T-cell (primary cell): ENCODE results near the gene ARHGAP6. TPM values are rescaled to one million over a fixed set of nuclear protein-coding genes. Genes with fewer than 3 reads are reported as not detected.

Experiments used
- ATAC-seq, 4 experiments: fragments of 200-7000 bp in 3 of 4; fragments of 150-1000 bp in 1 of 4; cut with Tn5 transposase; replicated peaks in 1 of 4; 1 replicate in 3 of 4; 2 replicates in 1 of 4; pipeline ENCODE4 v1.10.0; 2021; ENCODE audit warnings: moderate library complexity in 3 of 4, mild to moderate bottlenecking in 2 of 4, moderate number of reproducible peaks in 1 of 4
- CTCF ChIA-PET, 2 donors: fragments of 300-600 bp; sonication (Branson Sonifier 250); formaldehyde crosslinking; loops; one replicate each; lab custom pipeline; 2022; ENCODE audit warnings: antibody characterized with exemption in 2 of 2; lab: Charles Lee
- POLR2A ChIA-PET, 2 donors: fragments of 300-600 bp; sonication (Branson Sonifier 250); formaldehyde crosslinking; loops; one replicate each; lab custom pipeline; 2022; ENCODE audit warnings: antibody characterized with exemption in 2 of 2; lab: Charles Lee
- DNase-seq, 35 experiments: peaks; one replicate each; pipeline versions ENCODE4 v3.0.0 to v3.0.0-alpha.2; 2013 to 2023
- H3K27ac ChIP-seq: one replicate; pipeline ENCODE4 v1.5.1; 2013; ENCODE audit warnings: low read length
- H3K27me3 ChIP-seq, 2 experiments: replicated peaks in 1 of 2; 1 replicate in 1 of 2; 2 replicates in 1 of 2; pipeline versions ENCODE4 v1.6.1 to v1.7.0; 2013; ENCODE audit warnings: low read length in 1 of 2, mixed read lengths in 1 of 2; ENCODE audit not compliant: control insufficient read depth in 2 of 2, insufficient read depth in 2 of 2; ENCODE audit errors: extremely low read depth in 1 of 2
- H3K36me3 ChIP-seq, 2 donors: 1 replicate in 1 of 2; 2 replicates in 1 of 2; pipeline versions ENCODE4 v1.6.1 to v1.7.0; 2013; ENCODE audit warnings: low read length in 1 of 2; ENCODE audit not compliant: control insufficient read depth in 2 of 2, insufficient read depth in 1 of 2; ENCODE audit errors: extremely low read depth in 1 of 2
- H3K4me1 ChIP-seq, 2 experiments: 1 replicate in 1 of 2; 2 replicates in 1 of 2; pipeline versions ENCODE4 v1.6.1 to v1.7.0; 2013; ENCODE audit warnings: low read length in 2 of 2, mixed read lengths in 1 of 2; ENCODE audit not compliant: insufficient read depth in 2 of 2, control insufficient read depth in 1 of 2; ENCODE audit errors: extremely low read depth in 1 of 2
- H3K4me3 ChIP-seq, 2 donors: 1 replicate in 1 of 2; 2 replicates in 1 of 2; pipeline versions ENCODE4 v1.5.1 to v1.7.0; 2013; ENCODE audit warnings: mild to moderate bottlenecking in 2 of 2, low read length in 1 of 2, moderate library complexity in 1 of 2; ENCODE audit not compliant: control insufficient read depth in 1 of 2; ENCODE audit errors: extremely low read depth in 1 of 2
- H3K9me3 ChIP-seq: 2 replicates; pipeline ENCODE4 v1.7.0; 2013
- H3K27ac Mint-ChIP-seq, 2 donors: one replicate each; pipeline ENCODE4 v1.8.0; 2020 to 2021; ENCODE audit warnings: mild to moderate bottlenecking in 2 of 2, mixed read lengths in 2 of 2
- H3K27me3 Mint-ChIP-seq, 2 donors: one replicate each; pipeline ENCODE4 v1.8.0; 2021 to 2022; ENCODE audit warnings: mixed read lengths in 2 of 2
- H3K36me3 Mint-ChIP-seq: one replicate; pipeline ENCODE4 v1.8.0; 2021; ENCODE audit warnings: mixed read lengths
- H3K4me1 Mint-ChIP-seq, 3 donors: one replicate each; pipeline ENCODE4 v1.8.0; 2020 to 2022; ENCODE audit warnings: mixed read lengths in 3 of 3, mild to moderate bottlenecking in 1 of 3
- H3K4me3 Mint-ChIP-seq, 3 donors: one replicate each; pipeline ENCODE4 v1.8.0; 2020 to 2022; ENCODE audit warnings: mild to moderate bottlenecking in 3 of 3, mixed read lengths in 3 of 3, moderate library complexity in 3 of 3
- H3K9me3 Mint-ChIP-seq, 3 donors: one replicate each; pipeline ENCODE4 v1.8.0; 2020 to 2022; ENCODE audit warnings: mixed read lengths in 3 of 3
- WGBS: methylation state at CpG from one replicate; pipeline ENCODE4 v1.1.5; 2013; ENCODE audit warnings: missing lambda C conversion rate; ENCODE audit not compliant: insufficient coverage; 5-methylcytosine and 5-hydroxymethylcytosine counted together
- total RNA-seq, 35 experiments: library from RNA in 6 of 35; stranded (reverse) in 6 of 35; fragments of 120-200 nt in 1 of 35; gene quantifications; one replicate each; pipeline versions ENCODE4 v1.2.1 to v1.2.4 and lab custom pipeline; 2013 to 2026

The ARHGAP6 gene
- total RNA-seq, 5 donors from 2014 or later (not counting 1 experiment from before 2014, with no cell fraction given): 0.09 to 0.13 (median 0.12) TPM; not detected in 2

- H3K4me1 ChIP-seq: no peaks in the 10 kb centered on the region
- no peak overlapping the region for H3K4me3 ChIP-seq
- POLR2A ChIA-PET: no interaction called here
- CTCF ChIA-PET: no interaction called here
- H3K27me3 Mint-ChIP-seq: peaks cover 3 to 9% of the 10 kb centered on the region in 2 donors
- no peak overlapping the region for H3K27ac ChIP-seq
- H3K4me1 Mint-ChIP-seq: no peaks in the 10 kb centered on the region
- no peak overlapping the region for H3K27ac Mint-ChIP-seq
- H3K9me3 Mint-ChIP-seq: no peaks in the 10 kb centered on the region
- H3K27me3 ChIP-seq: no peaks in the 10 kb centered on the region
- H3K4me3 Mint-ChIP-seq: no peak overlapping the region
- no peaks in the 10 kb centered on the region for H3K36me3 Mint-ChIP-seq
- DNase-seq (no peak), ATAC-seq (no peak)
- H3K9me3 ChIP-seq: no peaks in the 10 kb centered on the region
- no peaks in the 10 kb centered on the region for H3K36me3 ChIP-seq
- no CpG with 5 or more reads among the region's 3 CpGs for WGBS
Observed at GRCh38 chrX:11444052-11444451, 221.7 kb downstream of the ARHGAP6 start.

GRCh38 chrX:11439846-11440245, 225.9 kb downstream of the ARHGAP6 start:
- Mint-ChIP-seq H3K36me3 (no peaks in the 10 kb centered on the region), H3K4me3 (no peak overlapping the region), H3K4me1 (no peaks in the 10 kb centered on the region), H3K9me3 (no peaks in the 10 kb centered on the region), H3K27ac (no peak overlapping the region), H3K27me3 (peaks cover 0 to 23% of the 10 kb centered on the region in 2 donors)
- Histone ChIP-seq H3K36me3 (no peaks in the 10 kb centered on the region), H3K27me3 (no peaks in the 10 kb centered on the region), H3K9me3 (no peaks in the 10 kb centered on the region), H3K4me1 (no peaks in the 10 kb centered on the region), H3K4me3 (no peak overlapping the region), H3K27ac (no peak overlapping the region)
- 29% methylated on average over 1 of the region's 2 CpGs for WGBS
- POLR2A ChIA-PET: no interaction called here
- ATAC-seq (no peak), DNase-seq (no peak)
- CTCF ChIA-PET: no interaction called here

GRCh38 chrX:11438767-11439166, 227.0 kb downstream of the ARHGAP6 start:
- Histone ChIP-seq H3K4me3 (no peak overlapping the region), H3K9me3 (no peaks in the 10 kb centered on the region), H3K4me1 (no peaks in the 10 kb centered on the region), H3K36me3 (no peaks in the 10 kb centered on the region), H3K27me3 (no peaks in the 10 kb centered on the region), H3K27ac (no peak overlapping the region)
- WGBS: no CpG with 5 or more reads among the region's 4 CpGs
- Mint-ChIP-seq H3K4me3 (no peak overlapping the region), H3K27ac (no peak overlapping the region), H3K36me3 (no peaks in the 10 kb centered on the region), H3K4me1 (no peaks in the 10 kb centered on the region), H3K27me3 (peaks cover 0 to 27% of the 10 kb centered on the region in 2 donors), H3K9me3 (no peaks in the 10 kb centered on the region)
- POLR2A ChIA-PET: no interaction called here
- ATAC-seq (no peak), DNase-seq (no peak)
- CTCF ChIA-PET: no interaction called here

GRCh38 chrX:11438380-11438723, 227.4 kb downstream of the ARHGAP6 start:
- no peak overlapping the region for H3K27ac Mint-ChIP-seq
- no peak for DNase-seq
- no peaks in the 10 kb centered on the region for H3K36me3 Mint-ChIP-seq
- no peak overlapping the region for H3K4me3 Mint-ChIP-seq
- peaks cover 0 to 32% of the 10 kb centered on the region in 2 donors for H3K27me3 Mint-ChIP-seq
- Histone ChIP-seq H3K4me3 (no peak overlapping the region), H3K27ac (no peak overlapping the region), H3K27me3 (no peaks in the 10 kb centered on the region), H3K36me3 (no peaks in the 10 kb centered on the region), H3K9me3 (no peaks in the 10 kb centered on the region), H3K4me1 (no peaks in the 10 kb centered on the region)
- no peaks in the 10 kb centered on the region for H3K9me3 Mint-ChIP-seq
- ChIA-PET POLR2A (no interaction called here), CTCF (no interaction called here)
- H3K4me1 Mint-ChIP-seq: no peaks in the 10 kb centered on the region
- no peak for ATAC-seq
- WGBS: no CpG with 5 or more reads among the region's 2 CpGs

- Histone ChIP-seq H3K9me3 (no peaks in the 10 kb centered on the region), H3K4me1 (no peaks in the 10 kb centered on the region), H3K36me3 (no peaks in the 10 kb centered on the region), H3K4me3 (no peak overlapping the region), H3K27ac (no peak overlapping the region), H3K27me3 (no peaks in the 10 kb centered on the region)
- Mint-ChIP-seq H3K4me3 (no peak overlapping the region), H3K27me3 (peaks cover 2 to 36% of the 10 kb centered on the region in 2 donors), H3K4me1 (no peaks in the 10 kb centered on the region), H3K9me3 (no peaks in the 10 kb centered on the region), H3K27ac (no peak overlapping the region), H3K36me3 (no peaks in the 10 kb centered on the region)
- ATAC-seq (no peak), DNase-seq (no peak)
- ChIA-PET CTCF (no interaction called here), POLR2A (no interaction called here)
- no CpG with 5 or more reads among the region's 15 CpGs for WGBS
Observed at GRCh38 chrX:11437642-11438379, 227.9 kb downstream of the ARHGAP6 start.

- no peaks in the 10 kb centered on the region for H3K36me3 Mint-ChIP-seq
- Histone ChIP-seq H3K4me3 (no peak overlapping the region), H3K4me1 (no peaks in the 10 kb centered on the region), H3K36me3 (no peaks in the 10 kb centered on the region), H3K27ac (no peak overlapping the region), H3K9me3 (no peaks in the 10 kb centered on the region), H3K27me3 (no peaks in the 10 kb centered on the region)
- no peak overlapping the region for H3K27ac Mint-ChIP-seq
- H3K4me1 Mint-ChIP-seq: no peaks in the 10 kb centered on the region
- no peak overlapping the region for H3K4me3 Mint-ChIP-seq
- no CpG with 5 or more reads among the region's 4 CpGs for WGBS
- H3K27me3 Mint-ChIP-seq: peaks cover 3 to 48% of the 10 kb centered on the region in 2 donors
- ATAC-seq: no peak
- CTCF ChIA-PET: no interaction called here
- no peak for DNase-seq
- no peaks in the 10 kb centered on the region for H3K9me3 Mint-ChIP-seq
- POLR2A ChIA-PET: no interaction called here
Observed at GRCh38 chrX:11435568-11435967, 230.2 kb downstream of the ARHGAP6 start.
